ENCODE results near the gene VWC2.

DNA sequence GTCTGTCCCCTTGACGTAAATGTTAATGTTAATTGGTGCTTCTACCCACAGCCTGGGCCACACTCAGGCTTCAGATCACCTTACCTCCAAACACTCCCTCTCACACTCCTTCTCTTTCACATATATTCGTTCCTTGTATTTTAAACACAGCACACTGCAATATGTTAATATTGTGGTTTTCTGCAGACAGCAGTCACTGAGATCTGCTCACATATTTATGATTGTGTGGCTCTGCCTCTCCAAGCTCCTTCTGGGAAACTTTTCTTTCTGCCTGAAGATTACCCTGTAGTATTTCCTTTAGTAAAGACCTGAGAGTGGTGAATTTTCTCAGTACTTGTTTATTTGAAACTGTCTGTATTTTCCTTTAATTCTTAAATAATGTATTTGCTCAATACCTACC lies 104.7 kb downstream of the VWC2 start:
- TF ChIP-seq, protein P1, sequence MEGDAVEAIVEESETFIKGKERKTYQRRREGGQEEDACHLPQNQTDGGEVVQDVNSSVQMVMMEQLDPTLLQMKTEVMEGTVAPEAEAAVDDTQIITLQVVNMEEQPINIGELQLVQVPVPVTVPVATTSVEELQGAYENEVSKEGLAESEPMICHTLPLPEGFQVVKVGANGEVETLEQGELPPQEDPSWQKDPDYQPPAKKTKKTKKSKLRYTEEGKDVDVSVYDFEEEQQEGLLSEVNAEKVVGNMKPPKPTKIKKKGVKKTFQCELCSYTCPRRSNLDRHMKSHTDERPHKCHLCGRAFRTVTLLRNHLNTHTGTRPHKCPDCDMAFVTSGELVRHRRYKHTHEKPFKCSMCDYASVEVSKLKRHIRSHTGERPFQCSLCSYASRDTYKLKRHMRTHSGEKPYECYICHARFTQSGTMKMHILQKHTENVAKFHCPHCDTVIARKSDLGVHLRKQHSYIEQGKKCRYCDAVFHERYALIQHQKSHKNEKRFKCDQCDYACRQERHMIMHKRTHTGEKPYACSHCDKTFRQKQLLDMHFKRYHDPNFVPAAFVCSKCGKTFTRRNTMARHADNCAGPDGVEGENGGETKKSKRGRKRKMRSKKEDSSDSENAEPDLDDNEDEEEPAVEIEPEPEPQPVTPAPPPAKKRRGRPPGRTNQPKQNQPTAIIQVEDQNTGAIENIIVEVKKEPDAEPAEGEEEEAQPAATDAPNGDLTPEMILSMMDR (IDR thresholded peaks at IDR 0.05), result no peak
- no peak for TF ChIP-seq SIN3A (IDR thresholded peaks at IDR 0.05; ENCODE audit: borderline replicate concordance, insufficient read depth, low read depth, low read length)
